Neural progenitor cell (in vitro differentiated cells): ENCODE results near the gene ADGRV1. TPM values are rescaled to one million over a fixed set of nuclear protein-coding genes. Genes with fewer than 3 reads are reported as not detected.

Source experiments
- DNase-seq: peaks from one replicate; pipeline ENCODE4 v3.0.0-alpha.2; 2016; ENCODE audit warnings: low spot score
- H2AFZ ChIP-seq: fragments of 200-600 bp; sonication (generic); replicated peaks from 2 replicates; pipeline ENCODE4 v1.6.1; 2016; ENCODE audit warnings: antibody characterized with exemption
- H3F3A ChIP-seq: fragments of 200-600 bp; sonication (generic); 2 replicates; pipeline ENCODE4 v1.6.1; 2016; ENCODE audit warnings: antibody characterized with exemption, low read depth
- H3K27ac ChIP-seq: fragments of 200-600 bp; sonication (generic); 2 replicates; pipeline ENCODE4 v1.5.1; 2016; ENCODE audit warnings: mild to moderate bottlenecking
- H3K27me3 ChIP-seq: fragments of 200-600 bp; sonication (generic); 2 replicates; pipeline ENCODE4 v1.6.1; 2016; ENCODE audit warnings: mild to moderate bottlenecking, moderate library complexity
- H3K36me3 ChIP-seq: fragments of 200-600 bp; sonication (generic); 2 replicates; pipeline ENCODE4 v1.5.1; 2016
- H3K4me1 ChIP-seq: fragments of 200-600 bp; sonication (generic); 2 replicates; pipeline ENCODE4 v1.6.1; 2016; ENCODE audit warnings: mixed run types
- H3K4me2 ChIP-seq: fragments of 200-600 bp; sonication (generic); 2 replicates; pipeline ENCODE4 v1.6.1; 2016
- H3K4me3 ChIP-seq: fragments of 200-600 bp; sonication (generic); 2 replicates; pipeline ENCODE4 v1.5.1; 2016
- H3K79me2 ChIP-seq: fragments of 200-600 bp; sonication (generic); 2 replicates; pipeline ENCODE4 v1.6.1; 2016; ENCODE audit warnings: low read depth
- H3K9ac ChIP-seq: fragments of 200-600 bp; sonication (generic); 2 replicates; pipeline ENCODE4 v1.6.1; 2016
- H3K9me3 ChIP-seq: fragments of 200-600 bp; sonication (generic); 2 replicates; pipeline ENCODE4 v1.5.1; 2016; ENCODE audit warnings: low read depth
- H4K20me1 ChIP-seq: fragments of 200-600 bp; sonication (generic); 2 replicates; pipeline ENCODE4 v1.6.1; 2016; ENCODE audit warnings: low read depth
- H3K27ac Mint-ChIP-seq: 3 replicates; pipeline ENCODE4 v1.8.0; 2021; ENCODE audit warnings: mixed read lengths
- H3K27me3 Mint-ChIP-seq: 2 replicates; pipeline ENCODE4 v1.8.0; 2022; ENCODE audit warnings: low read depth, mild to moderate bottlenecking, inconsistent platforms, moderate library complexity, mixed read lengths; ENCODE audit not compliant: insufficient read depth
- H3K36me3 Mint-ChIP-seq: 3 replicates; pipeline ENCODE4 v1.8.0; 2021; ENCODE audit warnings: mixed read lengths
- H3K4me1 Mint-ChIP-seq: 3 replicates; pipeline ENCODE4 v1.8.0; 2021; ENCODE audit warnings: mixed read lengths
- H3K4me3 Mint-ChIP-seq: 3 replicates; pipeline ENCODE4 v1.8.0; 2021; ENCODE audit warnings: mild to moderate bottlenecking, moderate library complexity, mixed read lengths
- H3K9me3 Mint-ChIP-seq: 3 replicates; pipeline ENCODE4 v1.8.0; 2020; ENCODE audit warnings: mixed read lengths
- EZH2 ChIP-seq: fragments of 200-600 bp; sonication (generic); IDR thresholded peaks from 2 replicates; pipeline ENCODE4 v1.6.1; 2017; ENCODE audit warnings: antibody characterized with exemption, mild to moderate bottlenecking, moderate library complexity
- EZH2phosphoT487 ChIP-seq: fragments of 200-600 bp; sonication (generic); IDR thresholded peaks from 2 replicates; pipeline ENCODE4 v1.6.1; 2017; ENCODE audit warnings: antibody characterized with exemption
- total RNA-seq: library from RNA; depleted of rRNA; stranded (reverse); fragments of >200 nt; gene quantifications from 2 replicates; pipeline ENCODE4 v1.2.3, GENCODE V29; 2015; ENCODE audit warnings: low replicate concordance
- TF ChIP-seq, protein P1 (sequence below): fragments of 200-600 bp; sonication (generic); IDR thresholded peaks from 2 replicates; pipeline ENCODE4 v1.5.1; 2017; ENCODE audit warnings: antibody characterized with exemption, mild to moderate bottlenecking

ADGRV1 gene
- total RNA-seq, 1 donor from 2014 or later: 151 TPM

DNA sequence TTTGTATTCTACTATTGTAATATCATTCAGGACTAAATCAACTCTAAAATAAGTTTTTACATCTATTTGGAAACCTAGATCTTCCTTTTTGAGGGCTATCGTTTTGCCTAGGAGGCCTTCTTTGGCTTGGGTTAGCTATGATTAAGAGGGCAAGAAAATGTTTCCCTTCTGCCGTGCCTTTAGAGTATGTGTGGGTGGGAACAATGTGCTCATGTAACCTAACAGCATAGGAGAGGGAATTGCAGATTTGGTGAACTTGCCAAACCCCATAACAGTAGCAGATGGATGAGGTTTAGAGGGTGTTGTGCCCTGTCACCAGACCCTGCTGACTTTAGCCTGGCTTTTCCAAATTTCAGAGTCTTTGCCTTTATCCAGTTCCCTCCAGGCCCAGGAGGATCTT is 339.0 kb downstream of the ADGRV1 start:
- Histone ChIP-seq H3K27ac (no peak overlapping the region), H3K9ac (no peak overlapping the region), H2AFZ (no peak overlapping the region), H3K4me3 (no peak overlapping the region), H3K36me3 (no peaks in the 10 kb centered on the region), H3K79me2 (no peaks in the 10 kb centered on the region), H3F3A (no peaks in the 10 kb centered on the region), H3K4me2 (no peak overlapping the region), H4K20me1 (no peaks in the 10 kb centered on the region), H3K4me1 (no peaks in the 10 kb centered on the region), H3K9me3 (no peaks in the 10 kb centered on the region), H3K27me3 (no peaks in the 10 kb centered on the region)
- Mint-ChIP-seq H3K4me3 (no peak overlapping the region), H3K27ac (peak overlapping the region; percentile 39), H3K27me3 (no peaks in the 10 kb centered on the region), H3K9me3 (no peaks in the 10 kb centered on the region), H3K36me3 (peaks cover 2% of the 10 kb centered on the region), H3K4me1 (peaks cover 10% of the 10 kb centered on the region)
- no peak for DNase-seq
- no peak for TF ChIP-seq EZH2
- TF ChIP-seq, protein P1, sequence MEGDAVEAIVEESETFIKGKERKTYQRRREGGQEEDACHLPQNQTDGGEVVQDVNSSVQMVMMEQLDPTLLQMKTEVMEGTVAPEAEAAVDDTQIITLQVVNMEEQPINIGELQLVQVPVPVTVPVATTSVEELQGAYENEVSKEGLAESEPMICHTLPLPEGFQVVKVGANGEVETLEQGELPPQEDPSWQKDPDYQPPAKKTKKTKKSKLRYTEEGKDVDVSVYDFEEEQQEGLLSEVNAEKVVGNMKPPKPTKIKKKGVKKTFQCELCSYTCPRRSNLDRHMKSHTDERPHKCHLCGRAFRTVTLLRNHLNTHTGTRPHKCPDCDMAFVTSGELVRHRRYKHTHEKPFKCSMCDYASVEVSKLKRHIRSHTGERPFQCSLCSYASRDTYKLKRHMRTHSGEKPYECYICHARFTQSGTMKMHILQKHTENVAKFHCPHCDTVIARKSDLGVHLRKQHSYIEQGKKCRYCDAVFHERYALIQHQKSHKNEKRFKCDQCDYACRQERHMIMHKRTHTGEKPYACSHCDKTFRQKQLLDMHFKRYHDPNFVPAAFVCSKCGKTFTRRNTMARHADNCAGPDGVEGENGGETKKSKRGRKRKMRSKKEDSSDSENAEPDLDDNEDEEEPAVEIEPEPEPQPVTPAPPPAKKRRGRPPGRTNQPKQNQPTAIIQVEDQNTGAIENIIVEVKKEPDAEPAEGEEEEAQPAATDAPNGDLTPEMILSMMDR: no peak
- no peak for TF ChIP-seq EZH2phosphoT487

DNA sequence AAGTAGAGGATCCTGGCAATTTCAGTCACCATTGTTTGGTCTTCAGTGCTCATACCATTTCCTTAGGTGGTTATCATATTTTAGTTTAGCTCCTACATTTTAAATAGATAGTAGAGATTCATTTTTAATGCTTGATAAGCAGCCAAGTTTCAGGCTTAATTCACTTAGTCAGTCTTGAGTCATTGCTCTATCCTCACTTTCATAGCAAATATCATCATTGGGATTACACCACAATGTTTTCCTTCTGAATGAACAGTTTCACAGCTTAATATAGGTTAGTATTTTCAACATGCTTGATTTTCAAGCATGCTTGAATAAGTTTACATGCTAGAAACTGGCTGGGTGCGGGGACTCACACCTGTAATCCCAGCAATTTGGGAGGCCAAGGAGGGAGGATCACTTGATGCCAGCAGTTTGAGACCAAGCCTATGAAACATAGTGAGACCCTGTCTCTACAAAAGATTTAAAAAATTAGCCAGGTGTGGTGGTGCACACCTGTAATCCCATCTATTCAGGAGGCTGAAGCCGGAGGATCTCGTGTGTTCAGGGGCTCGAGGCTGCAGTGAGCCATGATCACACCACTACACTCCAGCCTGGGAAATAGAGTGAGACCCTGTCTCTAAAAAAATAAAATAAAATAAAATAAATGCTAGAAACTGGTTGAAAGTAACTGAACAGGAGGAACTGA is 339.9 kb downstream of the ADGRV1 start:
- no peaks in the 10 kb centered on the region for H3K36me3 ChIP-seq
- no peaks in the 10 kb centered on the region for H4K20me1 ChIP-seq
- no peaks in the 10 kb centered on the region for H3K79me2 ChIP-seq
- H3F3A ChIP-seq: no peaks in the 10 kb centered on the region
- no peaks in the 10 kb centered on the region for H3K27me3 Mint-ChIP-seq
- H3K4me3 Mint-ChIP-seq: no peak overlapping the region
- H3K9me3 ChIP-seq: no peaks in the 10 kb centered on the region
- H2AFZ ChIP-seq: no peak overlapping the region
- H3K27ac ChIP-seq: no peak overlapping the region
- H3K27me3 ChIP-seq: no peaks in the 10 kb centered on the region
- no peaks in the 10 kb centered on the region for H3K9me3 Mint-ChIP-seq
- H3K4me1 ChIP-seq: no peaks in the 10 kb centered on the region
- no peak for DNase-seq
- no peak overlapping the region for H3K27ac Mint-ChIP-seq
- no peak overlapping the region for H3K9ac ChIP-seq
- H3K4me1 Mint-ChIP-seq: peaks cover 10% of the 10 kb centered on the region
- TF ChIP-seq, protein P1: no peak
- TF ChIP-seq EZH2 (no peak), EZH2phosphoT487 (no peak)
- no peak overlapping the region for H3K4me2 ChIP-seq
- peaks cover 2% of the 10 kb centered on the region for H3K36me3 Mint-ChIP-seq
- H3K4me3 ChIP-seq: no peak overlapping the region

DNA sequence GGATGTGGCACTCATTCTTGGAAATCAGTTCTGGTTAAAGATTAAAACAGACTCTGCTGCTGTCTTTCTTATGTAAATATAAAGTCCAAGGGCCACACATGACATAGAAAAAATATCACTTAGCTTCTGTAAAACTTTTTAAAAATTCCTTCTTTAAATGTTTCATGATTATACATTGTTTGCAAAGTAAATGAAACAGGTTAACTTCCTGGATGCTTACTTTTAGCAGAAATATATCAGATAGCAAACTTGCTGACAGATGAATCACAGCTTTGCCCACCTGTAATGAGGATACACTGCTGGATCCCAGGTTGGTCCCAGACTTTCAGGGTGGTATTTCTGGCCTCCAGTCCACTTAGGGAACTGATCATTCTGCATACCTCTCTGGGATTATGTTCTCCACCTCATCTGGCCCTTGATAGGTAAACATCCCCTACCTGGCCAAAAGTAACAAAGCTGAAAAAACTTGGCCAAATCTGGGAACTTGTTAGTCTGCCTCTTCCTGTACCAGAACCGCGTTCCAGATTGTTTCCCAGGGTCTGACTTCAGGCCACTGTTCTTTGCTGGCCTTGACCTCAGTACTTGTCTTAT is 340.5 kb downstream of the ADGRV1 start:
- Histone ChIP-seq H3K27ac (no peak overlapping the region), H4K20me1 (no peaks in the 10 kb centered on the region), H3F3A (no peaks in the 10 kb centered on the region), H3K9ac (no peak overlapping the region), H3K9me3 (no peaks in the 10 kb centered on the region), H3K79me2 (no peaks in the 10 kb centered on the region), H3K4me2 (no peak overlapping the region), H3K4me1 (no peaks in the 10 kb centered on the region), H3K27me3 (no peaks in the 10 kb centered on the region), H3K4me3 (no peak overlapping the region), H2AFZ (no peak overlapping the region), H3K36me3 (no peaks in the 10 kb centered on the region)
- no peaks in the 10 kb centered on the region for H3K9me3 Mint-ChIP-seq
- DNase-seq: no peak
- peaks cover 5% of the 10 kb centered on the region for H3K4me1 Mint-ChIP-seq
- H3K27me3 Mint-ChIP-seq: no peaks in the 10 kb centered on the region
- TF ChIP-seq EZH2 (no peak), EZH2phosphoT487 (no peak)
- TF ChIP-seq, protein P1: no peak
- peaks cover 6% of the 10 kb centered on the region for H3K36me3 Mint-ChIP-seq
- H3K4me3 Mint-ChIP-seq: no peak overlapping the region
- no peak overlapping the region for H3K27ac Mint-ChIP-seq
